ENCODE data around the gene TMEM183A. TPM values are rescaled to one million over a fixed set of nuclear protein-coding genes. Genes with fewer than 3 reads are reported as not detected.
A peak's percentile ranks its signal among the peaks of the same experiment; 100 is the strongest.
"Not testable (repeated sequence)": the region's sequence is repeated elsewhere in the genome, so short reads cannot be mapped to it uniquely, and the experiment has no call there.

TMEM183A gene
- total RNA-seq, 2 donors from 2014 or later: 50.1 to 62.6 TPM

GRCh38 chr1:203002951-203003350, 4.2 kb upstream of the TMEM183A start:
- H3K9me3 Mint-ChIP-seq: no peaks in the 10 kb centered on the region
- H3K4me3 Mint-ChIP-seq: no peak overlapping the region
- H3K4me1 Mint-ChIP-seq: peaks cover 13% of the 10 kb centered on the region
- H3K36me3 Mint-ChIP-seq (ENCODE audit: low read depth): peaks cover 11% of the 10 kb centered on the region
- H3K27ac Mint-ChIP-seq: no peak overlapping the region
- H3K27me3 Mint-ChIP-seq: peaks cover 4% of the 10 kb centered on the region
- ATAC-seq (replicated peaks): no peak

GRCh38 chr1:203005395-203006142, 1.6 kb upstream of the TMEM183A start:
- peaks cover 15% of the 10 kb centered on the region for H3K4me1 Mint-ChIP-seq
- peaks cover 37% of the 10 kb centered on the region for H3K36me3 Mint-ChIP-seq (ENCODE audit: low read depth)
- H3K27ac Mint-ChIP-seq: peak overlapping the region; percentile 94
- not testable (repeated sequence) for H3K27me3 Mint-ChIP-seq; H3K9me3 Mint-ChIP-seq; ATAC-seq (replicated peaks)
- H3K4me3 Mint-ChIP-seq: peak overlapping the region; percentile 96

GRCh38 chr1:203009185-203009584, 2.0 kb downstream of the TMEM183A start:
- Mint-ChIP-seq H3K27ac (peak overlapping the region; percentile 94), H3K36me3 (ENCODE audit: low read depth) (peaks cover 73% of the 10 kb centered on the region), H3K27me3 (no peaks in the 10 kb centered on the region), H3K9me3 (no peaks in the 10 kb centered on the region), H3K4me1 (peaks cover 23% of the 10 kb centered on the region), H3K4me3 (peak overlapping the region; percentile 96)
- ATAC-seq (replicated peaks): no peak

- Mint-ChIP-seq H3K4me1 (peaks cover 17% of the 10 kb centered on the region), H3K9me3 (no peaks in the 10 kb centered on the region), H3K27me3 (no peaks in the 10 kb centered on the region), H3K36me3 (ENCODE audit: low read depth) (peaks cover 97% of the 10 kb centered on the region), H3K27ac (no peak overlapping the region), H3K4me3 (no peak overlapping the region)
- ATAC-seq (replicated peaks): no peak
Measured at GRCh38 chr1:203011582-203011981, 4.4 kb downstream of the TMEM183A start.

GRCh38 chr1:203017061-203017460, 9.9 kb downstream of the TMEM183A start:
- no peak for ATAC-seq (replicated peaks)
- H3K27ac Mint-ChIP-seq: no peak overlapping the region

GRCh38 chr1:203017692-203018091, 10.5 kb downstream of the TMEM183A start:
- Mint-ChIP-seq H3K9me3 (no peaks in the 10 kb centered on the region), H3K27me3 (no peaks in the 10 kb centered on the region), H3K36me3 (ENCODE audit: low read depth) (peaks cover 100% of the 10 kb centered on the region), H3K4me3 (no peak overlapping the region), H3K27ac (peak overlapping the region; percentile 29), H3K4me1 (peaks cover 6% of the 10 kb centered on the region)
- ATAC-seq (replicated peaks): no peak

More at GRCh38 chr1:203017061-203017460, 9.9 kb downstream of the TMEM183A start:
- Mint-ChIP-seq H3K4me1 (peaks cover 8% of the 10 kb centered on the region), H3K36me3 (ENCODE audit: low read depth) (peaks cover 100% of the 10 kb centered on the region), H3K4me3 (no peak overlapping the region), H3K9me3 (no peaks in the 10 kb centered on the region), H3K27me3 (no peaks in the 10 kb centered on the region)

- not testable (repeated sequence) for H3K27ac Mint-ChIP-seq; ATAC-seq (replicated peaks); H3K4me1 Mint-ChIP-seq; H3K27me3 Mint-ChIP-seq; H3K9me3 Mint-ChIP-seq; H3K4me3 Mint-ChIP-seq
- H3K36me3 Mint-ChIP-seq (ENCODE audit: low read depth): peaks cover 97% of the 10 kb centered on the region
Measured at GRCh38 chr1:203022855-203023254, 15.7 kb downstream of the TMEM183A start.

- ATAC-seq (replicated peaks): no peak
- peak overlapping the region; percentile 94 for H3K4me3 Mint-ChIP-seq
- H3K27ac Mint-ChIP-seq: peak overlapping the region; percentile 86
- H3K36me3 Mint-ChIP-seq (ENCODE audit: low read depth): peaks cover 91% of the 10 kb centered on the region
- H3K9me3 Mint-ChIP-seq: peaks cover 7% of the 10 kb centered on the region
- no peaks in the 10 kb centered on the region for H3K27me3 Mint-ChIP-seq
- peaks cover 18% of the 10 kb centered on the region for H3K4me1 Mint-ChIP-seq
Measured at GRCh38 chr1:203025686-203026030, 18.5 kb downstream of the TMEM183A start.

- H3K4me1 Mint-ChIP-seq: peaks cover 18% of the 10 kb centered on the region
- H3K27ac Mint-ChIP-seq: peak within 1 kb of the TSS; percentile 86
- H3K36me3 Mint-ChIP-seq (ENCODE audit: low read depth): peaks cover 87% of the 10 kb centered on the region
- H3K4me3 Mint-ChIP-seq: peak within 1 kb of the TSS; percentile 94
- peaks cover 7% of the 10 kb centered on the region for H3K9me3 Mint-ChIP-seq
- peak; percentile 93 for ATAC-seq (replicated peaks)
- no peaks in the 10 kb centered on the region for H3K27me3 Mint-ChIP-seq
Measured at GRCh38 chr1:203026031-203026665, 19.0 kb downstream of the TMEM183A start, which contains the start of gene PPFIA4. Gene PPFIA4, plus strand, starts transcription at chr1:203026491. Its CDS starts 12,518 bp downstream, at chr1:203039009.

GRCh38 chr1:203026666-203027663, 19.8 kb downstream of the TMEM183A start:
- Mint-ChIP-seq H3K27ac (peak overlapping the region; percentile 86), H3K4me1 (peaks cover 18% of the 10 kb centered on the region), H3K4me3 (peak overlapping the region; percentile 94), H3K9me3 (peaks cover 7% of the 10 kb centered on the region), H3K36me3 (ENCODE audit: low read depth) (peaks cover 78% of the 10 kb centered on the region), H3K27me3 (no peaks in the 10 kb centered on the region)
- peak; percentile 53 for ATAC-seq (replicated peaks)

- peaks cover 68% of the 10 kb centered on the region for H3K36me3 Mint-ChIP-seq (ENCODE audit: low read depth)
- peaks cover 7% of the 10 kb centered on the region for H3K9me3 Mint-ChIP-seq
- H3K27me3 Mint-ChIP-seq: no peaks in the 10 kb centered on the region
- H3K27ac Mint-ChIP-seq: peak overlapping the region; percentile 86
- ATAC-seq (replicated peaks): no peak
- peak overlapping the region; percentile 94 for H3K4me3 Mint-ChIP-seq
- H3K4me1 Mint-ChIP-seq: peaks cover 18% of the 10 kb centered on the region
Measured at GRCh38 chr1:203028067-203028783, 21.1 kb downstream of the TMEM183A start.

GRCh38 chr1:203028784-203029553, 21.8 kb downstream of the TMEM183A start:
- peaks cover 20% of the 10 kb centered on the region for H3K4me1 Mint-ChIP-seq
- peak overlapping the region; percentile 86 for H3K27ac Mint-ChIP-seq
- H3K27me3 Mint-ChIP-seq: no peaks in the 10 kb centered on the region
- H3K4me3 Mint-ChIP-seq: peak overlapping the region; percentile 94
- H3K9me3 Mint-ChIP-seq: peaks cover 7% of the 10 kb centered on the region
- peaks cover 60% of the 10 kb centered on the region for H3K36me3 Mint-ChIP-seq (ENCODE audit: low read depth)
- no peak for ATAC-seq (replicated peaks)

- ATAC-seq (replicated peaks): no peak
- peaks cover 15% of the 10 kb centered on the region for H3K4me1 Mint-ChIP-seq
- H3K27ac Mint-ChIP-seq: no peak overlapping the region
- peaks cover 36% of the 10 kb centered on the region for H3K36me3 Mint-ChIP-seq (ENCODE audit: low read depth)
- no peaks in the 10 kb centered on the region for H3K27me3 Mint-ChIP-seq
- no peak overlapping the region for H3K4me3 Mint-ChIP-seq
- H3K9me3 Mint-ChIP-seq: no peaks in the 10 kb centered on the region
Measured at GRCh38 chr1:203031467-203031866, 24.3 kb downstream of the TMEM183A start.

Data from activated T-helper 17 cell treated with anti-CD3 and anti-CD28 coated beads, Interleukin-2, amount 50 U/mL, for 72 hours (primary cell).